ENCODE results near the gene C11orf58.

The C11orf58 gene

GRCh38 chr11:16779436-16779835 lies 41.0 kb downstream of the C11orf58 start:
- no peak overlapping the region for H3K27ac ChIP-seq (ENCODE audit: low read length)
- TF ChIP-seq EZH2phosphoT487 (IDR thresholded peaks at IDR 0.05; ENCODE audit: low read depth) (no peak), CTCF (IDR thresholded peaks at IDR 0.05; ENCODE audit: low read depth, low read length) (no peak)
- no peak overlapping the region; the same call in 1 of the 2 replicates for H3K4me2 ChIP-seq (ENCODE audit: low read length)
- no peaks in the 10 kb centered on the region for H4K20me1 ChIP-seq (ENCODE audit: insufficient read depth, low read length)
- no peak overlapping the region for H3K9ac ChIP-seq (ENCODE audit: low read length)
- H3K4me1 ChIP-seq (ENCODE audit: low read length), result no peaks in the 10 kb centered on the region
- H3K9me3 ChIP-seq (ENCODE audit: insufficient read depth, low read length), result no peaks in the 10 kb centered on the region
- H3K79me2 ChIP-seq (ENCODE audit: low read length), result no peaks in the 10 kb centered on the region
- no peak overlapping the region; the same call in 1 of the 2 replicates for H2AFZ ChIP-seq (ENCODE audit: low read depth, low read length)
- no peak overlapping the region for H3K4me3 ChIP-seq (ENCODE audit: low read length)
- H3K36me3 ChIP-seq (replicated peaks; ENCODE audit: low read depth, low read length), result no peaks in the 10 kb centered on the region
- no peaks in the 10 kb centered on the region for H3K27me3 ChIP-seq (ENCODE audit: low read depth, low read length)

- no peaks in the 10 kb centered on the region for H3K36me3 ChIP-seq (replicated peaks; ENCODE audit: low read depth, low read length)
- H3K27ac ChIP-seq (ENCODE audit: low read length), result no peak overlapping the region
- no peak overlapping the region for H3K4me2 ChIP-seq (ENCODE audit: low read length)
- no peak overlapping the region for H3K4me3 ChIP-seq (ENCODE audit: low read length)
- no peaks in the 10 kb centered on the region for H3K27me3 ChIP-seq (ENCODE audit: low read depth, low read length)
- H3K4me1 ChIP-seq (ENCODE audit: low read length), result no peaks in the 10 kb centered on the region
- no peak overlapping the region for H2AFZ ChIP-seq (ENCODE audit: low read depth, low read length)
- no peaks in the 10 kb centered on the region for H4K20me1 ChIP-seq (ENCODE audit: insufficient read depth, low read length)
- TF ChIP-seq CTCF (IDR thresholded peaks at IDR 0.05; ENCODE audit: low read depth, low read length) (no peak), EZH2phosphoT487 (IDR thresholded peaks at IDR 0.05; ENCODE audit: low read depth) (no peak)
- H3K9me3 ChIP-seq (ENCODE audit: insufficient read depth, low read length), result no peaks in the 10 kb centered on the region
- H3K9ac ChIP-seq (ENCODE audit: low read length), result no peak overlapping the region
- H3K79me2 ChIP-seq (ENCODE audit: low read length), result no peaks in the 10 kb centered on the region
Observed at GRCh38 chr11:16780146-16780545, 41.7 kb downstream of the C11orf58 start.

GRCh38 chr11:16780698-16781550 lies 42.5 kb downstream of the C11orf58 start:
- no peak overlapping the region for H3K9ac ChIP-seq (ENCODE audit: low read length)
- H4K20me1 ChIP-seq (ENCODE audit: insufficient read depth, low read length), result no peaks in the 10 kb centered on the region
- H3K4me3 ChIP-seq (ENCODE audit: low read length), result no peak overlapping the region
- TF ChIP-seq CTCF (IDR thresholded peaks at IDR 0.05; ENCODE audit: low read depth, low read length) (no peak), EZH2phosphoT487 (IDR thresholded peaks at IDR 0.05; ENCODE audit: low read depth) (no peak)
- H3K36me3 ChIP-seq (replicated peaks; ENCODE audit: low read depth, low read length), result no peaks in the 10 kb centered on the region
- no peaks in the 10 kb centered on the region for H3K27me3 ChIP-seq (ENCODE audit: low read depth, low read length)
- H3K4me2 ChIP-seq (ENCODE audit: low read length), result no peak overlapping the region
- no peaks in the 10 kb centered on the region for H3K4me1 ChIP-seq (ENCODE audit: low read length)
- no peak overlapping the region for H2AFZ ChIP-seq (ENCODE audit: low read depth, low read length)
- H3K79me2 ChIP-seq (ENCODE audit: low read length), result no peaks in the 10 kb centered on the region
- H3K9me3 ChIP-seq (ENCODE audit: insufficient read depth, low read length), result no peaks in the 10 kb centered on the region
- H3K27ac ChIP-seq (ENCODE audit: low read length), result no peak overlapping the region

- TF ChIP-seq CTCF (IDR thresholded peaks at IDR 0.05; ENCODE audit: low read depth, low read length) (no peak), EZH2phosphoT487 (IDR thresholded peaks at IDR 0.05; ENCODE audit: low read depth) (no peak)
- no peak overlapping the region for H3K4me2 ChIP-seq (ENCODE audit: low read length)
- no peak overlapping the region for H2AFZ ChIP-seq (ENCODE audit: low read depth, low read length)
- no peaks in the 10 kb centered on the region for H3K79me2 ChIP-seq (ENCODE audit: low read length)
- no peaks in the 10 kb centered on the region for H3K36me3 ChIP-seq (replicated peaks; ENCODE audit: low read depth, low read length)
- no peaks in the 10 kb centered on the region for H3K27me3 ChIP-seq (ENCODE audit: low read depth, low read length)
- no peak overlapping the region for H3K9ac ChIP-seq (ENCODE audit: low read length)
- H4K20me1 ChIP-seq (ENCODE audit: insufficient read depth, low read length), result no peaks in the 10 kb centered on the region
- no peaks in the 10 kb centered on the region for H3K4me1 ChIP-seq (ENCODE audit: low read length)
- H3K27ac ChIP-seq (ENCODE audit: low read length), result no peak overlapping the region
- no peak overlapping the region for H3K4me3 ChIP-seq (ENCODE audit: low read length)
- no peaks in the 10 kb centered on the region for H3K9me3 ChIP-seq (ENCODE audit: insufficient read depth, low read length)
Observed at GRCh38 chr11:16781936-16782919, 43.8 kb downstream of the C11orf58 start.
